Brain microvascular endothelial cell (primary cell): Measurements from ENCODE around the gene DNASE1L2.

Source experiments
- DNase-seq: peaks from one replicate; pipeline ENCODE4 v3.0.0-alpha.2; 2020
- H3K27ac ChIP-seq: fragments of 250-450 bp; sonication (Bioruptor Pico); 2 replicates; pipeline ENCODE4 v1.5.1; 2020; ENCODE audit warnings: mild to moderate bottlenecking, moderate library complexity
- H3K27me3 ChIP-seq: fragments of 250-450 bp; sonication (Bioruptor Pico); replicated peaks from 2 replicates; pipeline ENCODE4 v1.5.1; 2020; ENCODE audit warnings: mild to moderate bottlenecking
- H3K36me3 ChIP-seq: fragments of 250-450 bp; sonication (Bioruptor Pico); replicated peaks from 2 replicates; pipeline ENCODE4 v1.5.1; 2020; ENCODE audit warnings: mild to moderate bottlenecking
- H3K4me3 ChIP-seq: 2 replicates; pipeline ENCODE4 v1.5.1; 2011; ENCODE audit warnings: low read depth, mild to moderate bottlenecking, control low read depth, low read length, moderate library complexity
- CTCF ChIP-seq: IDR thresholded peaks from 2 replicates; pipeline ENCODE4 v1.5.1; 2011; ENCODE audit warnings: low read depth, mild to moderate bottlenecking, moderate library complexity, low read length, control low read depth, inconsistent platforms; ENCODE audit errors: missing control alignments
- in situ Hi-C: cut with HindIII; loops from 2 replicates; pipeline ENCODE4 v1.10.0; 2017; ENCODE audit warnings: low sequenced_read_pairs, low pct_ligation_motif_present

The DNASE1L2 gene

GRCh38 chr16:2195322-2196161 lies 40.7 kb upstream of the DNASE1L2 start:
- H3K36me3 ChIP-seq = no peaks in the 10 kb centered on the region
- in situ Hi-C loops = no loop called here
- H3K27me3 ChIP-seq = peaks cover 44% of the 10 kb centered on the region
- no peak for TF ChIP-seq CTCF
- H3K4me3 ChIP-seq = no peak overlapping the region
- H3K27ac ChIP-seq = no peak overlapping the region
- no peak for DNase-seq

GRCh38 chr16:2196162-2196980 lies 39.9 kb upstream of the DNASE1L2 start, which contains the start of gene CASKIN1:
CASKIN1 (minus strand) TSS chr16:2196605; CDS start chr16:2196432, 173 bp downstream.
- peak within 1 kb of the TSS; percentile 17 for H3K4me3 ChIP-seq
- peaks cover 44% of the 10 kb centered on the region for H3K27me3 ChIP-seq
- DNase-seq = no peak

GRCh38 chr16:2196981-2197511 lies 39.2 kb upstream of the DNASE1L2 start:
- Histone ChIP-seq H3K36me3 (no peaks in the 10 kb centered on the region), H3K27me3 (peaks cover 44% of the 10 kb centered on the region), H3K4me3 (no peak overlapping the region), H3K27ac (no peak overlapping the region)
- TF ChIP-seq CTCF = no peak
- in situ Hi-C loops = no loop called here
- no peak for DNase-seq

More at GRCh38 chr16:2196162-2196980, 39.9 kb upstream of the DNASE1L2 start, which contains the start of gene CASKIN1:
- Histone ChIP-seq H3K36me3 (no peaks in the 10 kb centered on the region), H3K27ac (no peak within 1 kb of the TSS)
- no peak for TF ChIP-seq CTCF
- in situ Hi-C loops = no loop called here

GRCh38 chr16:2197765-2198164 lies 38.5 kb upstream of the DNASE1L2 start:
- Histone ChIP-seq H3K27me3 (peaks cover 44% of the 10 kb centered on the region), H3K27ac (no peak overlapping the region), H3K4me3 (no peak overlapping the region), H3K36me3 (no peaks in the 10 kb centered on the region)
- TF ChIP-seq CTCF = no peak
- in situ Hi-C loops = no loop called here
- no peak for DNase-seq

GRCh38 chr16:2198283-2198682 lies 38.0 kb upstream of the DNASE1L2 start:
- TF ChIP-seq CTCF = no peak
- DNase-seq = no peak
- no peaks in the 10 kb centered on the region for H3K36me3 ChIP-seq
- H3K4me3 ChIP-seq = no peak overlapping the region
- no peak overlapping the region for H3K27ac ChIP-seq
- in situ Hi-C loops = no loop called here
- H3K27me3 ChIP-seq = peaks cover 44% of the 10 kb centered on the region
